WERI-Rb-1 (cell line): Measurements from ENCODE around the gene OXNAD1.

Experiments
- DNase-seq: peaks from one replicate; pipeline ENCODE4 v3.0.0-alpha.2; 2020
- H3K27ac ChIP-seq: fragments of 250-450 bp; sonication (Bioruptor Pico); 2 replicates; pipeline ENCODE4 v1.5.1; 2020; ENCODE audit warnings: mild to moderate bottlenecking, moderate library complexity
- H3K27me3 ChIP-seq: fragments of 250-450 bp; sonication (Bioruptor Pico); 2 replicates; pipeline ENCODE4 v1.5.1; 2021; ENCODE audit warnings: mild to moderate bottlenecking, low read depth, moderate library complexity; ENCODE audit not compliant: insufficient read depth, severe bottlenecking
- H3K36me3 ChIP-seq: fragments of 250-450 bp; sonication (Bioruptor Pico); 2 replicates; pipeline ENCODE4 v1.5.1; 2020; ENCODE audit warnings: mild to moderate bottlenecking, moderate library complexity
- H3K4me3 ChIP-seq: 2 replicates; pipeline ENCODE4 v1.5.1; 2011; ENCODE audit warnings: low read depth, mild to moderate bottlenecking, control low read depth, low read length
- H3K9me3 ChIP-seq: fragments of 250-450 bp; sonication (Bioruptor Pico); 2 replicates; pipeline ENCODE4 v1.5.1; 2021; ENCODE audit warnings: mild to moderate bottlenecking, moderate library complexity; ENCODE audit not compliant: severe bottlenecking
- TF ChIP-seq, protein P1 (sequence below): IDR thresholded peaks from 2 replicates; pipeline ENCODE4 v1.5.1; 2011; ENCODE audit warnings: low read depth, mild to moderate bottlenecking, control low read depth, inconsistent platforms, low read length

OXNAD1 gene

GRCh38 chr3:16350597-16351318, 85.7 kb downstream of the OXNAD1 start:
- no peak for DNase-seq
- no peak overlapping the region for H3K27ac ChIP-seq
- no peaks in the 10 kb centered on the region for H3K9me3 ChIP-seq
- H3K4me3 ChIP-seq, result no peak overlapping the region
- TF ChIP-seq, protein P1, sequence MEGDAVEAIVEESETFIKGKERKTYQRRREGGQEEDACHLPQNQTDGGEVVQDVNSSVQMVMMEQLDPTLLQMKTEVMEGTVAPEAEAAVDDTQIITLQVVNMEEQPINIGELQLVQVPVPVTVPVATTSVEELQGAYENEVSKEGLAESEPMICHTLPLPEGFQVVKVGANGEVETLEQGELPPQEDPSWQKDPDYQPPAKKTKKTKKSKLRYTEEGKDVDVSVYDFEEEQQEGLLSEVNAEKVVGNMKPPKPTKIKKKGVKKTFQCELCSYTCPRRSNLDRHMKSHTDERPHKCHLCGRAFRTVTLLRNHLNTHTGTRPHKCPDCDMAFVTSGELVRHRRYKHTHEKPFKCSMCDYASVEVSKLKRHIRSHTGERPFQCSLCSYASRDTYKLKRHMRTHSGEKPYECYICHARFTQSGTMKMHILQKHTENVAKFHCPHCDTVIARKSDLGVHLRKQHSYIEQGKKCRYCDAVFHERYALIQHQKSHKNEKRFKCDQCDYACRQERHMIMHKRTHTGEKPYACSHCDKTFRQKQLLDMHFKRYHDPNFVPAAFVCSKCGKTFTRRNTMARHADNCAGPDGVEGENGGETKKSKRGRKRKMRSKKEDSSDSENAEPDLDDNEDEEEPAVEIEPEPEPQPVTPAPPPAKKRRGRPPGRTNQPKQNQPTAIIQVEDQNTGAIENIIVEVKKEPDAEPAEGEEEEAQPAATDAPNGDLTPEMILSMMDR, result no peak
- H3K27me3 ChIP-seq, result no peaks in the 10 kb centered on the region
- no peaks in the 10 kb centered on the region for H3K36me3 ChIP-seq

DNA sequence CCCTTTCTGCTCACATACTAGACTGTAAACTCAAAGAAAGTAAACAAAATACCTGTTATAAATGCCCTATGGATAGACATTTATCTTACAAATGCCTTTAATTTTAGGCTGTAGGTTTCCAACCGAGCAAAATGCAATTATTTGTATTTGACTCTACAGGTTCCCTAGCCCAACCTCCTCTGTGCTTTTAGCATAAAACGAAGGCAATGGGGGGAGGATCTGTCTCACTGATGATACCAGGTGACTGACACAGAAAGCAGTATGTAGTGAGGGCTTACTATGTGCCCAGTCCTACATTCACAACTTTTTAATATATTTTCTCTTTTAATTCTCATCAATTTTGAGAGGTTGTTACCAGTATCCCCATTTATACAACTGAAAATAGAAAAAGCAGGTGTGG, 87.4 kb downstream of the OXNAD1 start:
- no peak for DNase-seq
- H3K27ac ChIP-seq, result no peak overlapping the region
- TF ChIP-seq, protein P1, result no peak
- no peak overlapping the region for H3K4me3 ChIP-seq
- H3K9me3 ChIP-seq, result no peaks in the 10 kb centered on the region
- no peaks in the 10 kb centered on the region for H3K36me3 ChIP-seq
- H3K27me3 ChIP-seq, result no peaks in the 10 kb centered on the region

- no peak for DNase-seq
- Histone ChIP-seq H3K27ac (no peak overlapping the region), H3K4me3 (no peak overlapping the region), H3K9me3 (no peaks in the 10 kb centered on the region), H3K27me3 (no peaks in the 10 kb centered on the region), H3K36me3 (no peaks in the 10 kb centered on the region)
- TF ChIP-seq, protein P1, result no peak
Measured at GRCh38 chr3:16354291-16354690, 89.3 kb downstream of the OXNAD1 start.
